Right lobe of liver (tissue), 4 donors: ENCODE results near the gene YIF1B.

ENCODE experiments used
- CTCF ChIP-seq, 4 donors: fragments of 200-600 bp in 3 of 4; fragments of 450-650 bp in 1 of 4; IDR thresholded peaks; one replicate each; pipeline versions ENCODE4 v1.5.1 to v1.8.0; 2016 to 2022; ENCODE audit warnings: antibody characterized with exemption in 4 of 4, mild to moderate bottlenecking in 2 of 4
- POLR2A ChIP-seq: fragments of 450-650 bp; IDR thresholded peaks from one replicate; pipeline ENCODE4 v1.6.1; 2017; ENCODE audit warnings: antibody characterized with exemption, mild to moderate bottlenecking
- donor health status: DM: no; HTN: no; CAD: no.
- donor health status: DM: no; HTN: no; CAD: no.
- donor health status: DM: no; HTN: yes; CAD: no.

- no peak for TF ChIP-seq CTCF (IDR thresholded peaks at IDR 0.05)
- TF ChIP-seq POLR2A = no peak
These were observed 8.2 kb downstream of the YIF1B start for GRCh38 chr19:38307597-38307996.
